ENCODE results near the gene LILRA5. TPM values are rescaled to one million over a fixed set of nuclear protein-coding genes. Genes with fewer than 3 reads are reported as not detected.

Gene LILRA5
- total RNA-seq, 1 experiment from 2014 or later, result not detected

- Histone ChIP-seq H3K9me2 (ENCODE audit: insufficient read depth) (no peaks in the 10 kb centered on the region), H3K36me3 (ENCODE audit: low read depth) (no peaks in the 10 kb centered on the region), H3K79me2 (ENCODE audit: low read depth) (no peaks in the 10 kb centered on the region), H3K4me3 (no peak overlapping the region), H3F3A (ENCODE audit: insufficient read depth, low read depth) (no peaks in the 10 kb centered on the region), H3K9me3 (ENCODE audit: insufficient read depth, low read depth) (no peaks in the 10 kb centered on the region), H3K27ac (no peak overlapping the region), H4K20me1 (ENCODE audit: insufficient read depth) (no peaks in the 10 kb centered on the region), H3K4me1 (replicated peaks; ENCODE audit: insufficient read depth) (no peaks in the 10 kb centered on the region), H3K27me3 (ENCODE audit: insufficient read depth, low read depth) (peaks cover 98% of the 10 kb centered on the region), H3K4me2 (no peak overlapping the region), H2AFZ (no peak overlapping the region)
- ChIA-PET POLR2A (ENCODE audit: unreplicated experiment) (no interaction called here), CTCF (no interaction called here)
- no peak for DNase-seq
- no peak for TF ChIP-seq CTCF (conservative IDR thresholded peaks at IDR 0.05)
- no peak for TF ChIP-seq EZH2 (IDR thresholded peaks at IDR 0.05; ENCODE audit: low read depth)
- intact Hi-C loops (cut with micrococcal nuclease; ENCODE audit: unreplicated experiment), result no loop called here
- BruUV-seq (replicated peaks), result no TSS peak
Measured at GRCh38 chr19:54341295-54341694, 28.3 kb upstream of the LILRA5 start.

GRCh38 chr19:54339646-54340358 is 26.8 kb upstream of the LILRA5 start:
- no TSS peak for BruUV-seq (replicated peaks)
- Histone ChIP-seq H3K4me3 (no peak overlapping the region), H3K4me2 (no peak overlapping the region), H3F3A (ENCODE audit: insufficient read depth, low read depth) (no peaks in the 10 kb centered on the region), H3K4me1 (replicated peaks; ENCODE audit: insufficient read depth) (no peaks in the 10 kb centered on the region), H3K27me3 (ENCODE audit: insufficient read depth, low read depth) (peaks cover 96% of the 10 kb centered on the region), H4K20me1 (ENCODE audit: insufficient read depth) (no peaks in the 10 kb centered on the region), H2AFZ (no peak overlapping the region), H3K9me2 (ENCODE audit: insufficient read depth) (no peaks in the 10 kb centered on the region), H3K79me2 (ENCODE audit: low read depth) (no peaks in the 10 kb centered on the region), H3K36me3 (ENCODE audit: low read depth) (no peaks in the 10 kb centered on the region), H3K27ac (no peak overlapping the region), H3K9me3 (ENCODE audit: insufficient read depth, low read depth) (no peaks in the 10 kb centered on the region)
- ChIA-PET CTCF (interaction anchor here (0.7 kb wide), 1 partner anchor 125 kb away, joined by 8 read pairs; no protein-coding TSS in a partner anchor), POLR2A (ENCODE audit: unreplicated experiment) (no interaction called here)
- intact Hi-C loops (cut with micrococcal nuclease; ENCODE audit: unreplicated experiment), result no loop called here
- no peak for DNase-seq
- no peak for TF ChIP-seq CTCF (conservative IDR thresholded peaks at IDR 0.05)
- TF ChIP-seq EZH2 (IDR thresholded peaks at IDR 0.05; ENCODE audit: low read depth), result no peak

GRCh38 chr19:54338521-54338920 is 25.6 kb upstream of the LILRA5 start:
- no peaks in the 10 kb centered on the region for H3K4me1 ChIP-seq (replicated peaks; ENCODE audit: insufficient read depth)
- H3K4me3 ChIP-seq, result no peak overlapping the region
- CTCF ChIA-PET, result no interaction called here
- TF ChIP-seq CTCF (conservative IDR thresholded peaks at IDR 0.05) (no peak), EZH2 (IDR thresholded peaks at IDR 0.05; ENCODE audit: low read depth) (no peak)
- H3K36me3 ChIP-seq (ENCODE audit: low read depth), result no peaks in the 10 kb centered on the region
- no peak overlapping the region for H3K4me2 ChIP-seq
- peaks cover 95% of the 10 kb centered on the region for H3K27me3 ChIP-seq (ENCODE audit: insufficient read depth, low read depth)
- no peak for DNase-seq
- H2AFZ ChIP-seq, result no peak overlapping the region
- no peaks in the 10 kb centered on the region for H4K20me1 ChIP-seq (ENCODE audit: insufficient read depth)
- no peaks in the 10 kb centered on the region for H3F3A ChIP-seq (ENCODE audit: insufficient read depth, low read depth)
- H3K79me2 ChIP-seq (ENCODE audit: low read depth), result no peaks in the 10 kb centered on the region
- intact Hi-C loops (cut with micrococcal nuclease; ENCODE audit: unreplicated experiment), result no loop called here
- no TSS peak for BruUV-seq (replicated peaks)
- no peaks in the 10 kb centered on the region for H3K9me3 ChIP-seq (ENCODE audit: insufficient read depth, low read depth)
- no peaks in the 10 kb centered on the region for H3K9me2 ChIP-seq (ENCODE audit: insufficient read depth)
- no peak overlapping the region for H3K27ac ChIP-seq
- POLR2A ChIA-PET (ENCODE audit: unreplicated experiment), result no interaction called here

Measured in PC-9 (cell line).